Tibial nerve (tissue), 4 donors: ENCODE results near the gene METTL21C. TPM values are rescaled to one million over a fixed set of nuclear protein-coding genes. Genes with fewer than 3 reads are reported as not detected.

Source experiments
- DNase-seq, 2 donors: peaks; one replicate each; pipeline ENCODE4 v3.0.0-alpha.2; 2019; ENCODE audit warnings: low spot score in 2 of 2
- H3K27ac ChIP-seq, 4 donors: fragments of 200-600 bp; sonication (generic) in 3 of 4; one replicate each; pipeline ENCODE4 v1.5.1; 2017 to 2019; ENCODE audit warnings: mild to moderate bottlenecking in 1 of 4
- H3K27me3 ChIP-seq, 2 donors: fragments of 200-600 bp; sonication (generic) in 1 of 2; one replicate each; pipeline versions ENCODE4 v1.5.1 to v1.6.0; 2017 to 2019
- H3K36me3 ChIP-seq, 3 donors: fragments of 200-600 bp; sonication (generic); one replicate each; pipeline ENCODE4 v1.5.1; 2018 to 2019
- H3K4me1 ChIP-seq, 4 donors: fragments of 200-600 bp; sonication (generic) in 3 of 4; one replicate each; pipeline ENCODE4 v1.5.1; 2017 to 2019
- H3K4me3 ChIP-seq, 4 donors: fragments of 200-600 bp; sonication (generic) in 3 of 4; one replicate each; pipeline ENCODE4 v1.5.1; 2017 to 2019; ENCODE audit warnings: mild to moderate bottlenecking in 1 of 4, moderate library complexity in 1 of 4
- H3K9me3 ChIP-seq, 4 donors: fragments of 200-600 bp; sonication (generic) in 3 of 4; one replicate each; pipeline ENCODE4 v1.5.1; 2017 to 2019
- CTCF ChIP-seq, 5 experiments: fragments of 200-600 bp in 3 of 5; fragments of 450-650 bp in 2 of 5; sonication (generic) in 3 of 5; IDR thresholded peaks; one replicate each; pipeline ENCODE4 v1.5.1; 2016 to 2019; ENCODE audit warnings: antibody characterized with exemption in 5 of 5, mild to moderate bottlenecking in 3 of 5, moderate library complexity in 2 of 5
- EP300 ChIP-seq, 2 donors: sonication (generic); formaldehyde crosslinking; IDR thresholded peaks; one replicate each; pipeline ENCODE4 v1.6.1; 2017; ENCODE audit warnings: antibody characterized with exemption in 2 of 2, mild to moderate bottlenecking in 1 of 2
- POLR2A ChIP-seq, 2 donors: fragments of 450-650 bp; IDR thresholded peaks; one replicate each; pipeline ENCODE4 v1.6.1; 2017; ENCODE audit warnings: antibody characterized with exemption in 2 of 2, mild to moderate bottlenecking in 2 of 2, moderate library complexity in 2 of 2
- WGBS, 2 donors: methylation state at CpG; one replicate each; pipeline ENCODE4 v1.1.5; 2018; 5-methylcytosine and 5-hydroxymethylcytosine counted together
- total RNA-seq, 4 donors: library from RNA; depleted of rRNA; stranded (reverse); fragments of >200 nt; gene quantifications; one replicate each; pipeline ENCODE4 v1.1.0, GENCODE V29; 2016

METTL21C gene
- total RNA-seq, 4 donors from 2014 or later = not detected

- Histone ChIP-seq H3K4me1 (peaks cover 0 to 8% (median 0%) of the 10 kb centered on the region in 4 donors), H3K9me3 (no peaks in the 10 kb centered on the region), H3K4me3 (no peak overlapping the region), H3K27me3 (no peaks in the 10 kb centered on the region), H3K36me3 (no peaks in the 10 kb centered on the region), H3K27ac (no peak overlapping the region)
- peak in 1 of 5 experiments; percentile 11 for TF ChIP-seq CTCF (IDR thresholded peaks at IDR 0.05)
- no peak for TF ChIP-seq EP300 (IDR thresholded peaks at IDR 0.05)
- no peak for DNase-seq
- 74 to 78% methylated on average over 6 of the region's 6 CpGs for WGBS, 2 donors
These were observed 30.1 kb upstream of the METTL21C start for GRCh38 chr13:102724923-102725322.

DNA sequence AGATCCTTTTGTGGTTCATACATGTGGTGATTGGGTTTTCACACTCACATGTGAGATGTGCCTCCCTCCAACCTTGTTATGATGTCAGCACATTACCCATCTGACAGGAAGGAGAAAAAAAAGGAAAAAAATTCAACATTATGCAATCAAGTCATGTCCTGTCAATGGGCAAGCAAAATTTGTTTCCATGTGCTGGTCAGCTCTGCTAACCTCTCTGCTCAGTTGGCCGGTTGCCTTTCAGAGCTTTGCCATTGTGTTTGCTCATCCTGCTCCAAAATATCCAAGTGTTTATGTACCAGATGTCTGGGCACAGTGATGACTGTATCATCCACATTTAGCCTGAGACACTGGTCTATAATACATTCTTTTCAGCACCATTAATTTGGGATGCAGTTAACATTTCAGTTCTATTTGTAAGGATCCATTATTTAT, 27.0 kb upstream of the METTL21C start:
- Histone ChIP-seq H3K4me1 (no peaks in the 10 kb centered on the region), H3K9me3 (no peaks in the 10 kb centered on the region), H3K27ac (no peak overlapping the region), H3K27me3 (no peaks in the 10 kb centered on the region), H3K4me3 (no peak overlapping the region), H3K36me3 (no peaks in the 10 kb centered on the region)
- no peak for DNase-seq
- WGBS, 2 donors = 33 to 56% methylated on average over 1 of the region's 1 CpG
- TF ChIP-seq CTCF (IDR thresholded peaks at IDR 0.05) (no peak), POLR2A (IDR thresholded peaks at IDR 0.05) (no peak), EP300 (IDR thresholded peaks at IDR 0.05) (no peak)

GRCh38 chr13:102718746-102719145, 23.9 kb upstream of the METTL21C start:
- Histone ChIP-seq H3K27ac (no peak overlapping the region), H3K27me3 (no peaks in the 10 kb centered on the region), H3K4me1 (no peaks in the 10 kb centered on the region), H3K4me3 (no peak overlapping the region), H3K36me3 (no peaks in the 10 kb centered on the region), H3K9me3 (no peaks in the 10 kb centered on the region)
- TF ChIP-seq CTCF (IDR thresholded peaks at IDR 0.05) = no peak
- TF ChIP-seq EP300 (IDR thresholded peaks at IDR 0.05) = no peak
- no peak for TF ChIP-seq POLR2A (IDR thresholded peaks at IDR 0.05)
- 72 to 81% methylated on average over 2 of the region's 2 CpGs for WGBS, 2 donors
- no peak for DNase-seq

GRCh38 chr13:102715447-102715846, 20.6 kb upstream of the METTL21C start:
- no peaks in the 10 kb centered on the region for H3K9me3 ChIP-seq
- no peaks in the 10 kb centered on the region for H3K36me3 ChIP-seq
- no peak overlapping the region for H3K27ac ChIP-seq
- 55 to 73% methylated on average over 1 of the region's 1 CpG for WGBS, 2 donors
- H3K4me1 ChIP-seq = no peaks in the 10 kb centered on the region
- TF ChIP-seq POLR2A (IDR thresholded peaks at IDR 0.05) (no peak), EP300 (IDR thresholded peaks at IDR 0.05) (no peak), CTCF (IDR thresholded peaks at IDR 0.05) (no peak)
- DNase-seq = no peak
- H3K27me3 ChIP-seq = no peaks in the 10 kb centered on the region
- no peak overlapping the region for H3K4me3 ChIP-seq

GRCh38 chr13:102710261-102710679, 15.4 kb upstream of the METTL21C start:
- no peaks in the 10 kb centered on the region for H3K27me3 ChIP-seq
- H3K27ac ChIP-seq = no peak overlapping the region
- H3K4me1 ChIP-seq = peaks cover 0 to 10% (median 0%) of the 10 kb centered on the region in 4 donors
- peaks cover 0 to 14% (median 0%) of the 10 kb centered on the region in 4 donors for H3K9me3 ChIP-seq
- 83 to 91% methylated on average over 7 to 9 of the region's 9 CpGs for WGBS, 2 donors
- no peak for DNase-seq
- H3K4me3 ChIP-seq = no peak overlapping the region
- TF ChIP-seq POLR2A (IDR thresholded peaks at IDR 0.05) (no peak), CTCF (IDR thresholded peaks at IDR 0.05) (no peak), EP300 (IDR thresholded peaks at IDR 0.05) (no peak)
- no peaks in the 10 kb centered on the region for H3K36me3 ChIP-seq
